HepG2 (cell line): ENCODE data around the gene PTPN2. TPM values are rescaled to one million over a fixed set of nuclear protein-coding genes. Genes with fewer than 3 reads are reported as not detected.

Experiments
- AGO2 ChIP-seq: fragments of 200-400 bp; formaldehyde crosslinking; optimal IDR thresholded peaks from 2 replicates; pipeline ENCODE3; 2017; ENCODE audit warnings: mild to moderate bottlenecking, low read depth, low read length, moderate library complexity
- AHDC1 ChIP-seq: sonication (generic); formaldehyde crosslinking; IDR thresholded peaks from 2 replicates; pipeline ENCODE4 v1.5.1; 2020; ENCODE audit warnings: mild to moderate bottlenecking, missing genetic modification reagents, borderline replicate concordance
- ARID5B ChIP-seq: IDR thresholded peaks from 2 replicates; pipeline ENCODE4 v1.4.0; 2020; ENCODE audit warnings: mild to moderate bottlenecking, missing genetic modification reagents
- GTF3A ChIP-seq: sonication (generic); formaldehyde crosslinking; conservative IDR thresholded peaks from 2 replicates; pipeline ENCODE4 v1.4.0; 2020; ENCODE audit warnings: mild to moderate bottlenecking, missing genetic modification reagents
- KMT2B ChIP-seq: IDR thresholded peaks from 2 replicates; pipeline ENCODE4 v1.6.1; 2016; ENCODE audit warnings: missing genetic modification reagents, missing compliant biosample characterization
- LBX2 ChIP-seq: sonication (generic); formaldehyde crosslinking; IDR thresholded peaks from 2 replicates; pipeline ENCODE4 v1.5.0; 2020; ENCODE audit warnings: missing genetic modification reagents, mild to moderate bottlenecking, borderline replicate concordance
- NR1H2 ChIP-seq: sonication (generic); formaldehyde crosslinking; IDR thresholded peaks from 2 replicates; pipeline ENCODE4 v1.8.1; 2022; ENCODE audit warnings: low read depth, missing genetic modification reagents, borderline replicate concordance
- SCMH1 ChIP-seq: sonication (generic); formaldehyde crosslinking; IDR thresholded peaks from 2 replicates; pipeline ENCODE4 v1.9.0; 2021; ENCODE audit warnings: missing genetic modification reagents, mild to moderate bottlenecking, borderline replicate concordance
- TFAP4 ChIP-seq: sonication (generic); IDR thresholded peaks from 2 replicates; pipeline ENCODE4 v1.6.1; 2016; ENCODE audit warnings: low read depth, borderline replicate concordance
- TFE3 ChIP-seq: IDR thresholded peaks from 2 replicates; pipeline ENCODE4 v1.6.1; 2016
- ZNF768 ChIP-seq: sonication (generic); formaldehyde crosslinking; IDR thresholded peaks from 2 replicates; pipeline ENCODE4 v1.4.0; 2020; ENCODE audit warnings: missing genetic modification reagents
- polyA plus RNA-seq, 8 experiments: library from polyadenylated mRNA; depleted of rRNA in 3 of 8; stranded (reverse) in 7 of 8; unstranded in 1 of 8; fragments of >200 nt; fragmentation: Illumina TruSeq in 4 of 8; extraction: Trizol in 4 of 8; gene quantifications; 2 replicates each; pipeline versions ENCODE4 v1.2.1 to v1.2.3, GENCODE V29; 2011 to 2016; ENCODE audit warnings: low read depth in 4 of 8, missing spikeins in 1 of 8, mixed read lengths in 1 of 8; ENCODE audit not compliant: insufficient read depth in 1 of 8
- total RNA-seq, 5 experiments: library from RNA; depleted of rRNA; stranded (reverse); fragments of >200 nt; fragmentation: Illumina TruSeq; extraction: Trizol; gene quantifications; 2 replicates each; pipeline ENCODE4 v1.2.3, GENCODE V29; 2016; ENCODE audit warnings: low read depth in 1 of 5
- TF ChIP-seq, protein P1 (sequence below): sonication (generic); formaldehyde crosslinking; IDR thresholded peaks from 2 replicates; pipeline ENCODE4 v1.8.0; 2022; ENCODE audit warnings: missing genetic modification reagents, low read depth, mild to moderate bottlenecking, borderline replicate concordance

PTPN2 gene
- total and polyA plus RNA-seq, 2 of the 13 experiments (the other 11 are each of a cell fraction or from before 2014, with no cell fraction given): 24.9 to 41.5 TPM

GRCh38 chr18:12883684-12884405 lies at the start of gene PTPN2 (continued):
- TF ChIP-seq TFE3 (CRISPR knock-in tag): 0 out of 2 replicates have a peak, but pooled peaks have one; percentile 39
- no peak; the same call in 1 of the 2 replicates for TF ChIP-seq AHDC1 (CRISPR knock-in tag)
- TF ChIP-seq SCMH1 (CRISPR knock-in tag): no peak
- no peak for TF ChIP-seq ARID5B
- TF ChIP-seq, protein P1, sequence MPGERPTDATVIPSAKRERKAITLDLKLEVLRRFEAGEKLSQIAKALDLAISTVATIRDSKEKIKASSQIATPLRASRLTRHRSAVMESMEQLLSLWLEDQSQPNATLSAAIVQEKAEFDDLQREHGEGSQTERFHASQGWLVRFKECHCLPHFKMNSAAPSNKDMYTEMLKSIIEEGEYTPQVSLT (CRISPR knock-in tag): no peak
- peak; percentile 55; the same call in 1 of the 2 replicates for TF ChIP-seq ZNF768
- TF ChIP-seq AGO2: peak; percentile 86
- no peak for TF ChIP-seq GTF3A (CRISPR knock-in tag)
- TF ChIP-seq LBX2 (CRISPR knock-in tag): peak; percentile 78; the same call in 1 of the 2 replicates
- TF ChIP-seq TFAP4: peak; percentile 13; the same call in 1 of the 2 replicates
- TF ChIP-seq KMT2B (CRISPR knock-in tag): no peak; the same call in 1 of the 2 replicates
- no peak for TF ChIP-seq NR1H2
